Activated naive CD4-positive, alpha-beta T cell treated with anti-CD3 and anti-CD28 coated beads, Interleukin-2, amount 10 ng/mL, durations not matched to agents 5 hours and 36 hours (primary cell): Measurements from ENCODE around the gene CCDC78. TPM values are rescaled to one million over a fixed set of nuclear protein-coding genes. Genes with fewer than 3 reads are reported as not detected.

Source experiments
- microRNA-seq: library from miRNA; unstranded; fragments of <30 nt; microRNA quantifications from one replicate; pipeline ENCODE4 v1.2.0, GENCODE V29; 2022; ENCODE audit warnings: borderline microRNAs expressed, borderline replicate concordance
- total RNA-seq, 2 experiments: library from RNA; stranded (reverse); gene quantifications; one replicate each; pipeline ENCODE4 v1.2.3, GENCODE V29; 2021

Gene CCDC78
- 1 to 10 TPM; 1.6 to 2.1 TPM for total RNA-seq

DNA sequence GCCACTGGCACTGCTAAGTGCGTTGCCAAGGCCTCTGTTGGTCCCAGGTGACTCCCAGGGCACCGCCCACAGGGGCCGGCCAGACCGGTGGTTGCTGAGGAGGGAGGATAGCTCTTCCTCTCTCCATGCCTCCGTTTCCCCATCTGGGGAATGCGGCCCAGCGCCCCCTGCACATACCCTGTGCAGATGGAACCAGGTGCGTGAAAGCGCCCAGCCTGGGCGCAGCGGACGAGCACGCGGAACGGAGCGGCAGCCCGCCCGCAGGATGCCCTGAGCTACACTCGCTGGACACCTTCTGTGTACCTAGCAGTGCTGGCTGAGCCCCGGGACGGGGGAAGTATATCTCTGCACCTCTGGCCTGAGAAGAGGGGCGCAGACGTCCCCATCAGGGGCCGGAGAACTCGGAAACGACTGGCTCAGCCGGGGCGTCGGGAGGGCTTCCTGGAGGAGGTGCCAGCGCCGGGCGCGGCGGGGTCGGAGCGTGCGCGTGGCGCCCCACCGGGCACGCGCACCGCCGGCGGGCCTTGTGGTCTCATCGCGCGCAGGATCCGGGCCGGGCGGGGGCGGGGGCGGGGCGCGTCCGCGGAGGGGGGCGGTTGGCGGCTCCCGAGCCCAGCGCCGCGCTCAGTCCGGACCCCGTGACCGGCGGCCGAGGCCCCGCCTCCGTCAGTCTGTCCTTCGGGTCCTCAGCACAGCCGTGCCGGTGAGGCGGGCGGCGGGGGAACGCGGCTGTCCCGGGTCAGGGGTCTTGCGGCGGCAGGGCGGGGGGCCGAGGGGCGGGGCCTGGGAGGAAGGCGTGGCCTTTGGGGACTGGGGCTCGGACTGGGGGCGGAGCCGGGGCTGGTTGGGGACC, at the start of gene CCDC78, which contains the start of gene HAGHL:
TSS of gene CCDC78 (minus strand) at position 6 of the 853 bp plus-strand sequence. CDS start 76 bp downstream, outside the sequence.
TSS of gene HAGHL (plus strand) at position 669 of the 853 bp plus-strand sequence. CDS start 404 bp downstream, outside the sequence.

DNA sequence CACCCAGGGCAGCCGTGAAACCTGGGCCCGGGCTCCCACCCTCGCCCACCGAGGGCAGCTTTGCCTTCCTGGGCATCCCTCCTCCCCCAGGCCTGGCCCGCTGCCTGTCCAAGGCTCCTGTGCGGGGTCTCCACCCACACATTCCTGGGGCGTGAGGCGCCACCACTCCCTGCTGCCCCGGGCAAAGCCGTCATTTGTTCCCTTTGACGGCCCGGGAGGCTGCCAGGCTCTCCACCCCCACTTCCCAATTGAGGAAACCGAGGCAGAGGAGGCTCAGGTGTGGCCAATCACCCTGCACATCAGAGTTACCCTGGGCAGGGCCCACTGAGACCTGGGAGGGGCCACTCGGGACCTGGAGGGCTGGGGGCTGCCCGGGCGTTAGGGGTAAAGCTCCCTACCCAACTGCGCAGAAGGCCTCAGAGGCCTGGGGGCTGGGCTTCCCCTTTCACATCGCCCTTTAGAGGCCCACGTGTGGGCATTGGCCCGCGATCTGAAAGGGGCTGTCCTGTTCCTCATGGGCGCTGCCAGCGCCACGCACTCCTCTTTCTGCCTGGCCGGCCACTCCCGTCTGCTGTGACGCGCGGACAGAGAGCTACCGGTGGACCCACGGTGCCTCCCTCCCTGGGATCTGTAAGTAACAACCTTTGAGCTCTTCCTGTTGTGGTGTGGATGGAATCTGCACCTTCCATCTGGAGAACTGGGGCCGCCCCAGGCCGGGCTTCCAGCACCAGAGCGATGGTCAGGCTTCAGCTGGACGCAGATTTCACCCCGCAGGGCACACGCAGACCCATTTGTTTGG, 34.5 kb upstream of the CCDC78 start, which contains the start of gene MSLN:
TSS of gene MSLN (plus strand) at position 190 of the 799 bp plus-strand sequence. CDS start 1,947 bp downstream, outside the sequence.

DNA sequence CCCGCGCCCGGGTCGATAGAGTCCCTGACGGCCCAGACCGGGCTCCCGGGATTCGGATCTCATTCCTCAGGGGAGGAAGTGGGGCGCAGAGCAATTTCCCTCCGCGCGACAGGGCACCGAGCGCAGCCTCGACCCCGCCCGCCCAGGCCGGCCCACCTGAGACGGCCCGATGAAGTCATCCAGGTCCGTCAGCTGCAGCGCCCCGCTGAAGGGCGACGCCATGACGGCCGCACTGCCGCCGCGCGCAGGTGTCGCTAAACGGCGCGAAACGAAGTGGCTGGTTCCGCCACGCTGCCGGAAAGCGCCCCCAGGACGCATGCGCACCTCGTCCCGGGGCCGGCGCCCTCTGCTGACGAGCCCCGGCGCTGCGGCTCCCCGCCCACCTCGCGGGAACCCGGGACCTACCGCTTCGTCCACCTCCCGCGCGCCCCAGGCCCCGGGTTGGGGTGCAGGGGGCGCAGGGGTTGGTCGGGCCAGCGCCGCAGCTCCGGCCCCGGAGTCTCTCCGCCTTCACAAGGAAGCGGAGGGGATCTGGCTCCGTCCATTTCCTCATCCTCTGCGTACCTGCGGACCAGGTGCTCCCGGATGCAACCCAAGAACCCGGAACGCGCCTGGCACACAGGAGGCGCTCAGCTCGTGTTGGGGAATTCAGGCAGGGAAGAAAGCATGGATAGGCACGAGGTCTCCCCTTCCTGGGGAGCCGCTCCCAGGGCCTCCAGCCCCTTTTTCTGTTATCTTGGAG, 14.7 kb upstream of the CCDC78 start, which contains the start of gene CIAO3:
TSS of gene CIAO3 (minus strand) at position 234 of the 742 bp plus-strand sequence. CDS start at position 222, 12 bp downstream.

DNA sequence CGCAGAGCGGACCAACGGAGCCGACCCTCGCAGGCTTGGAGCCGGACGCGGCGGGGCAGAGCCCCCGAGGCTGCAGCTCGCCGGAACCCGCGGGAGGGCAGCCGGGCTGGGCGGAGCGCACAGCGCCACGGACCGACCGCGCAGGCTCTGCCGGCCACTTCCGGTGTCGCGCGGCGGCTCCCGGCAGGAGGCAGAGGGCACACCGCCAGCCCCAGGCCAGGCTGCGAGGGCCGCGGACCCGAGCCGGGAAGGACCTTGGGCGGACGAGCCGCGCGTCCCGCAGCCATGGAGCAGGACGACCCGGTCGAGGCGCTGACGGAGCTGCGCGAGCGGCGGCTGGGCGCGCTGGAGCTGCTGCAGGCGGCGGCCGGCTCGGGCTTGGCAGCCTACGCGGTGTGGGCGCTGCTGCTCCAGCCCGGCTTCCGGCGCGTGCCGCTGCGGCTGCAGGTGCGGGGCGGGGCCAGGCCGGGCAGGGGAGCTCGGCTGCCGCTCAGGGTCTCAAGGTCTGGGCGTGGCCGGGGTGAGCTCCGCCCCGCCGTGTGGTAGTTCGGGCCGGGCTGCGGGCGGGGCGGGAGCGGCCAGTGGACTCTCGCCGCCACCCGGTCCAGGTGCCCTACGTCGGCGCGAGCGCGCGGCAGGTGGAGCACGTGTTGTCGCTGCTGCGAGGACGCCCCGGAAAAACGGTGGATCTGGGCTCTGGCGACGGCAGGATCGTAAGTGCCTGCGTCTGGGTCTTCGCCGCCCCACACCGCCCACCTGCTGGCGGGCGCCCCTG, 5.1 kb downstream of the CCDC78 start, which contains the start of gene ANTKMT:
TSS of gene ANTKMT (plus strand) at position 157 of the 775 bp plus-strand sequence. CDS start at position 286, 129 bp downstream.

DNA sequence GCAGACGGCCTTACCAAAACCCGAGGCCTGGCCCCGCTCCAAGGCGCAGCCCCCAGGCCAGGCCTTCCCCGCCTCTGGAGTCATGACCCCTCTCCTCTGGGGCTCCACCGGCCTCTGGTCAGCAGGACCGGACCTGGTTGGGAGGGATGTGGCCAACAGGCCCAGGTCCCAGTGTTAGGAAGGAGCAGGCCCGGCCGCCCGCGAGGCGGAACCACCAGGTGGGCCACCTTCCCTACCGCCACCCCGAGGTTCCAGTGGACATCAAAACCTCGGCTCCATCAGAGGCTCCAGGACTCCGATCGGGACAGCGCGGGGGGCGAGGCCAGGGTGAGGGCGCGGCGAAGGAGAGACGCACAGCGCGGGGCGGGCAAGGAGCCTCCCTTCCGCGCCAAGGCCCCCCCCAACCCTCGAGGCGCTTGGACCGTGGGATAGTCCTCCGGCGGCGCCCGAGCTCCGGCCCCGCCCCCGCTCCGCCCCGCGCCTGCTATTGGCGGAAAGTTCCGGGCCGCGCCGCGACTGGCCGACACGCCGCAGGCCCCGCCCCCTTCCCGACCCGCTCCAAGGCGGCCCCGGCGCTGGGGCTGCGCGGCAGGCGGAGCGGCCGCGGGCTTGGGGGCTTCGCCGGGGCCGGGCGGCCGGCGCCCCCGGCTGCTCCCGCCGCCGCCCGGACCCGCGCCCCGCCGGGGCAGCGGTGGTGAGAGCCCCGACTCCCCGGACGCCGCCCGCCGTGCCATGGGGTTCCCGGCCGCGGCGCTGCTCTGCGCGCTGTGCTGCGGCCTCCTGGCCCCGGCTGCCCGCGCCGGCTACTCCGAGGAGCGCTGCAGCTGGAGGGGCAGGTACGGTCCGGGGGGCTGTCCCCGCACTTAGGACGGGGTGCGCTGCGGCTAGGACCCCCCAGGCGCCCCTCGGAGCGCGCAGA, 11.4 kb downstream of the CCDC78 start, which contains the start of gene METRN:
TSS of gene METRN (plus strand) at position 561 of the 919 bp plus-strand sequence. CDS start at position 733, 172 bp downstream.

DNA sequence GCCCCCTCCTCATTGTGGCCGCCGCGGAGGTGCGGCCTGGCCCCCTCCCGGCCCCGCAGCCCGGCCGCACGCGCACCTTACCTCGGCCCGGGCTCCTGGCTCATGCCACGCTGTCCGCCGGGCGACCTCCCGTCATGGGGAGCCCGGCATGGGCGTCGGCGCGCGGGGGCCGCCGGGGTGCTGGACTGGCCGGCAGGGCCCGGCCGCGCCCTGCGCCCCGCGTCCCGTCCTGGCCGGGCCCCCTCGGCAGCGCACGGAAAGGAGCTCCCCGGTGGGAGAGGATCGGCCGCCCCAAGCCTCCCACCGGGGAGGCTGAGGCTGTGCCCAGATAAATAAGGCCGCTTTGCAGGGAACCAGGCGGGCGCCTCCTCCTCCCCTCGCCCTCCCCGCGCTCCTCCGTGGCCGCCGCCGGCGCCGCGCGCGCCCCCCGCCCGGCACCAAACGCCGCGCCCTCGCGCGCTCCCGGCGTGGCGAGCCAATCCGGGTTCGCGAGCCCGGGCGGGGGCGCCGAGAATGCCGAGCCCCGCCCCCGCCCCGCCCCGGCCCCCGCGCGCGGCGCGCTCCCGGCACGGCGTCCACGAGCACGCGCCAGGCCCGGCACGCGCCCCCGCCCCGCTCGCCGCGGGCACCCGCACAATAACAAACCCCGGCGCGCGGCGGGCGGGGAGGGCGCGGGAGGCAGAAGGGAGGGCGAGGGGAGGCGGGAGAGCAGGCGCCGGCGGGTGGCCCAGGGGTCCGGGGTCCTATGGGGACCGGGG, 20.6 kb downstream of the CCDC78 start, which contains the start of gene FBXL16:
TSS of gene FBXL16 (minus strand) at position 371 of the 758 bp plus-strand sequence. CDS start 8,396 bp downstream, outside the sequence.

DNA sequence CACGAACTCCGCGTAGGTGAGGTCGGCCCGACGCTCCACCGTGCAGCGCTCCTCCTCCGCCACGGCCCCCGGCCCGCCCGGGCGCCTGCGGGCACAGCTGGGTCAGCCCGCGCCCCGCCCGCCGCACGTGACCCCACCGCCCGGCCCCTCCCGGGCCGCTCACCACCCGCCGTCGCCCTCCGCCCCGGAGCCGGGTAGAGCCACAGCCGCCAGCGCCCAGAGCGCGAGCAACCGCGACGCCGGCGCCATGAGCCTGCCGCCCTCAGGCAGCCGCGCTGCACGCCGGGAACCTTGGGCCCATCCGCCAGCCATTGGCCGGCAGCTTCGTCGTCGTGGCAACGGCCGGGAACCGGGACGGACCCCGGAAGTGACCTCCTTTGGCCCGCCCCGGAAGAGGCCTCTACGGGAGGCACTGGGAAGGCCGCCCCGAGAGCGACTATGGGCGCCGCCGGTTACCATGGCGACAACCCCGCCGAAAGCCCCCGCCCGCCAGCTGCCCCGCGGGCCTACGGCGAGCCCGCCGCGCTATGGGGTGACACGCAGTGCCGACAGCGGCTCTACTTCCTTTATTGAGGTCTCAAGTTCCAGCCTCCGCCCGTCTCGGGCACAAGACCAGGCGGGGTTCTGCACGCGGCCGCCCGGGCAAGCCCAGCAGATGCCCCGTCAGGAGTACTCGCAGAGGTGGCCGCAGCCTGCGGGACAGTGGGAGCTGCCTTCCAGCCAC, 42.0 kb downstream of the CCDC78 start, which contains the start of gene JMJD8:
TSS of gene JMJD8 (minus strand) at position 264 of the 724 bp plus-strand sequence. CDS start at position 249, 15 bp downstream.

DNA sequence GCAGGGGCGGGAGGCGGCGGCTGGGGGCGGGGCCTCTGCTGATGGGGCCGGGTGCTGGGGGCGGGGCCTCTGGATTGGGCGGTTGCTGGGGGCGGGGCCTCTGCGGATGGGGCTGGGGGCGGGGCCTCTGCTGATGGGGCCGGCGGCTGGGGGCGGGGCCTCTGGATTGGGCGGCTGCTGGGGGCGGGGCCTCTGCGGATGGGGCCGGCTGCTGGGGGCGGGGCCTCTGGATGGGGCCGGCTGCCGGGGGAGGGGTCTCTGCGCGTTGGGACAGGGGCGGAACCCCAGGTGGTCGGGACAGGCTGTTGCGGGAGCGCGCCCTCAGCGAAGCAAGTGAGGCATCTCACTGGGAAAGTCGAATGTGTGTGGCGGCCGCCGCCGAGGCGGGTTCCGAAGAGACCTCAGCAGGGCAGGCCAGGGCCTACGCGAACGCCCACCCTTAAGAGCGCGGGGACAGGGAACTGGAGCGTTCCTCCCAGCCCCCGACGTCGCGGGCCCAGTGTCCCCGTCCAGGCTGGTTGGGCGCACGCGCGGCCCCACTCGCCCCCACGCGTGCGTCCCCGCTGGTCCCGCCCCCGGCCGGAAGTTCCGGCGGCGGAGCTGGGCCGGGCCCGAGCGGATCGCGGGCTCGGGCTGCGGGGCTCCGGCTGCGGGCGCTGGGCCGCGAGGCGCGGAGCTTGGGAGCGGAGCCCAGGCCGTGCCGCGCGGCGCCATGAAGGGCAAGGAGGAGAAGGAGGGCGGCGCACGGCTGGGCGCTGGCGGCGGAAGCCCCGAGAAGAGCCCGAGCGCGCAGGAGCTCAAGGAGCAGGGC, 46.2 kb downstream of the CCDC78 start, which contains the start of gene STUB1:
TSS of gene STUB1 (plus strand) at position 597 of the 811 bp plus-strand sequence. CDS start at position 713, 116 bp downstream.

DNA sequence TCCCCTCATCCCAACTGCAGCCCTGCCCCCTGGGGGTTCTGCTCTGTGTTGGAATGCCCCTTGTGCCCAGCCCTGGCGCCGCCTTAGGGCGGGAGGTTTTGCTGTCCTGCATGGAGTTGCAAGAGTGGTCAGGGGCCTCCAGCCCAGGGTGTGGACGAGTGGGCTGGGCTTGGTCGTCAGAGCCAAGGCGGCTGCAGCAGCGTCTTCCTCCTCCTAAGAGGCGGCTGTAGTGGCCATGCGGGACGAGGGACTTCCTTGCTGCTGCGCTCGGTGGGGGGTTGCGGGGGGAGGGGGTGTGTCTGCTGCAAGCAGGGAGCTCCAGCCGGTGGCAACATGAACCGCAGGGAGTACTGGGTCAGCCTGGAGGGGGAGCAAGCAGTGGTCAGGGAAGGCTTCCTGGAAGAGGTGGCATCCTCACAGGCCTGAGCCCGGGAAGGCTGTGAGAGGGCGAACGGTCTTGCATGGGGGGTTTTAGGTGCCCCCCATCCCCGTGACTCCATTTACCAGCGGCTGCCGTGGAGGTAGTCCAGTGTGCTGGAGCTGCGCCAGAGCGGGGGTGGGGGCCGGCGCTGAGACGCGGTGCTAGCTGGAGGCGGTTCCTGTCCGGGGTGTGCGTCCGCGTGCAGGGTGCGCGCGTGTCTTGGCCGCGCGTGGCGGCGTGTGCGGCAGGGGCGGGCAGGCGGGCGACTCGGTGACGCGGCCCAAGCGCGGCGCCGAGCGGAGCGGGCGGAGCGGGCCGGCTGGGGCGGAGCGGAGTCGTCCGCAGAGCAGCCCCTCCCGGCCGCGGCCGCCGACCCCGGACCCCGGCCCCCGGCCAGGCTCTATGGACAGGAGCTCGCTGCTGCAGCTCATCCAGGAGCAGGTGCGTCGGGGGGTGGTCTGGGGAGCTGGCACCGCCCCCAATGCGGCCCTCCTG, 51.0 kb downstream of the CCDC78 start, which contains the start of gene RHBDL1:
TSS of gene RHBDL1 (plus strand) at position 704 of the 916 bp plus-strand sequence. CDS start at position 824, 120 bp downstream.

Small RNA genes lying within 50 kb of the gene (microRNA-seq; reads per million reads assigned to microRNA genes)
- not detected for gene MIR662

Other genes starting within 250 kb of the CCDC78 start
- gene CAPN15, start 198.7 kb downstream of the CCDC78 start, total RNA-seq, result 10 to 100 TPM; 71.0 to 71.8 TPM
- gene PRR35, start 166.0 kb downstream of the CCDC78 start, total RNA-seq, result not detected
- gene NHLRC4, start 159.4 kb downstream of the CCDC78 start, total RNA-seq, result 1 to 10 TPM; 4.6 to 4.7 TPM
- 10 to 100 TPM; 32.9 to 36.8 TPM for gene PIGQ, start 156.5 kb downstream of the CCDC78 start, total RNA-seq
- 10 to 100 TPM; 12.7 to 14.1 TPM for gene RAB40C, start 136.4 kb downstream of the CCDC78 start, total RNA-seq
- gene WFIKKN1, start 95.5 kb downstream of the CCDC78 start, total RNA-seq, result under 1 TPM; 0.33 to 0.36 TPM
- gene METTL26, start 90.1 kb downstream of the CCDC78 start, total RNA-seq, result 10 to 100 TPM; 70.0 to 70.7 TPM
- gene MCRIP2, start 84.6 kb downstream of the CCDC78 start, total RNA-seq, result 10 to 100 TPM; 28.9 to 31.2 TPM
- gene WDR90, start 77.1 kb downstream of the CCDC78 start, total RNA-seq, result 10 to 100 TPM; 63.2 to 67.3 TPM
- 100 to 1,000 TPM; 126 to 134 TPM for gene RHOT2, start 58.3 kb downstream of the CCDC78 start, total RNA-seq
- gene RHBDL1, start 50.8 kb downstream of the CCDC78 start, total RNA-seq, result 1 to 10 TPM; 1.3 to 1.6 TPM
- gene STUB1, start 46.0 kb downstream of the CCDC78 start, total RNA-seq, result 10 to 100 TPM; 61.4 to 61.7 TPM
- gene JMJD8, start 42.1 kb downstream of the CCDC78 start, total RNA-seq, result 10 to 100 TPM; 30.3 to 31.4 TPM
- gene WDR24, start 36.0 kb downstream of the CCDC78 start, total RNA-seq, result 10 to 100 TPM; 15.2 to 16.1 TPM
- 10 to 100 TPM; 21.2 to 21.5 TPM for gene FBXL16, start 20.6 kb downstream of the CCDC78 start, total RNA-seq
- 1 to 10 TPM; 5.5 TPM for gene METRN, start 11.3 kb downstream of the CCDC78 start, total RNA-seq
- 10 to 100 TPM in 1 of 2 experiments, 1 to 10 TPM in 1; 9.7 to 10.8 TPM for gene ANTKMT, start 5.3 kb downstream of the CCDC78 start, total RNA-seq
- 1 to 10 TPM; 5.2 to 7.6 TPM for gene HAGHL, start 663 bp upstream of the CCDC78 start, total RNA-seq
- gene CIAO3, start 14.6 kb upstream of the CCDC78 start, total RNA-seq, result 10 to 100 TPM; 30.8 to 33.1 TPM
- not detected for gene MSLN, start 34.3 kb upstream of the CCDC78 start, total RNA-seq
- 10 to 100 TPM; 22.2 to 23.1 TPM for gene RPUSD1, start 61.9 kb upstream of the CCDC78 start, total RNA-seq
- gene CHTF18, start 62.2 kb upstream of the CCDC78 start, total RNA-seq, result 10 to 100 TPM; 67.0 to 72.2 TPM
- gene GNG13, start 74.3 kb upstream of the CCDC78 start, total RNA-seq, result not detected
- gene LMF1, start 244.5 kb upstream of the CCDC78 start, total RNA-seq, result 10 to 100 TPM; 23.6 to 27.0 TPM